HG03469 (cell line): Measurements from ENCODE around the gene MAP2K7.
"Not testable (repeated sequence)": the region's sequence is repeated elsewhere in the genome, so short reads cannot be mapped to it uniquely, and the experiment has no call there.

ENCODE experiments used
- ATAC-seq: cut with Tn5 transposase; IDR thresholded peaks from one replicate; pipeline ENCODE4 v1.9.1; 2021; ENCODE audit warnings: mild to moderate bottlenecking, moderate library complexity, moderate number of reproducible peaks; ENCODE audit not compliant: unreplicated experiment

MAP2K7 gene

GRCh38 chr19:7907122-7907521 is 3.4 kb downstream of the MAP2K7 start:
- no peak for ATAC-seq

DNA sequence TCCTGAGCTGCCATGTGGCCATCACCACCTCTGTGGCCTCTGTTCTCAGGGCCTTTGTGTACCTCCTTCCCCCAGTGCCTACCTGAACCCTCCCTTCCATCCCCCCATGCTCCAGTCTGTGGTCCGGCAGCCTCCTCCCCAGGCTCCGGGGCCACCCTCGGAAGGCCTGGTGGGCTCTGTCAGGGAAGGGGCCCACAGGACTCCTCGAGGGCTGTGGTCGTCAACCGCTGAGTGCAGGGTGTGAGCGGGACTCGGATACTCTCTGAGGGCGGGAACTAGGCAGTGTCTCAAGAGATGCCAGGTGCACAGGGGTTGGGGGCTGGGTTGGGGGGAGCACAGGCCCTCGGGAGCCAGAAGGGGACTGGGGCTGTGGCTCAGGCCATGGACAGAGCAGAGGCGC is 3.9 kb downstream of the MAP2K7 start:
- no peak for ATAC-seq

DNA sequence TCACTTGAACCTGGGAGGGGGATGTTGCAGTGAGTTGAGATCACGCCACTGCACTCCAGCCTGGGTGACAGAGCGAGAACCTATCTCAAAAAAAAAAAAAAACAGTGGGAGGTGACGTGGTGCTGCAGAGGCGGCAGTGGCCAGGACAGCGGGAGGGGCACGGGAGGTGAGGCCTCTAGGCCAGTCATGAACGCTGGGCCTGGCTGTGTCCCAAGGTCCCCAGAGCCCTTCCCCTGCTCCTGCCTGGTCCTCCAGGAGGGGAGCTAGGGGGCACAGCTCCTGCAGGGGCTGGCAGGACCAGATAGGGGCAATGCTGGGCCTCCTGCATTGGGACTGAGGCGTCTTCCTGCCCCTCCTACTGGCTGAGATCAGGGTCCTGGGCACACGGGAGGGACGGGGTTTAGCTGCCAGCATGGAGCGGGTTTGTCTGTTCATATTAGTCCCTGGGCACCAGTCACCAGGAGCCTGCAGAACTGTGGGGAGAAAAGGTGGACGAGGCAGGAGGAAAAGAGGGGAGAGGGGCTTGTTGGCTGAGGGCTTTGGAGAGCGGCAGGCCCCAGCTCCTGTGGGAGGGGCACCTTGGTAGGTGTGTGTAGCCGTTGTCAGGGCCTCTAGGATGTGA is 4.5 kb downstream of the MAP2K7 start:
- ATAC-seq, result no peak

DNA sequence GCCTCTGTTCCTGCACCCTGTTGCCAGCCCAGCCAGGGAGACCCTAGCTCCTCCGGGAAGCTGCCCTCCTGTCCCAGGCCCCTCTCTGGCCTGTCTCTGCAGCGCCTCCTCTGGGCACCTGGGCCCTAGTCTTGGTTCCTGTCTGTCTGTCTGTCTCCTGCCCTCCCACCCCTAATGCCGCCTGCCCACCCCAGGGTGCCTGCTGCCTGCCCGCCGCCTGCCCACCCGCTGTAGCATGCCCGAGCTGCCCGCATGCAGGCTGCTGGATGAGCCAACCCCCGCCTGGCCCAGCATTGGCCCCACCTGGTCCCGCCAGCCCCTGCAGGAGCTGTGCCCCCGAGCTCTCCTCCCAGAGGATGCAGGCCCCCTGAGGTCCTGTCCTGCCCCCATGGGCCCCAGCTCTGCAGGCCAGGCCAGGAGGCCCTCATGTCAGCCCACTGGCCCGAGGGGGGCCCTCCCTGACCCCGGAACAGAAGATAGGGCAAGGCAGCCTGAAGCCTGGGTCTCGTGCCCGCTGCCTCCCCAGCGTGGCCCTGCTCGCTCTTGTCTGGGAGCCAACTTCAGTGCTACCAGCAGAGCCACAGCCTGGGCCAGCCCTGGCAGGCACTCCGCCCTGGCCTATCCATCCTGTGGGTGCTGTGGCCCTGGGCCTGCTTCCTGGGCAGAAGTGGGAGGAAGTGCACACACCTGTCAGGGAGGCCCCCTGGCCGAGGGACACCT is 5.2 kb downstream of the MAP2K7 start:
- ATAC-seq, result no peak

GRCh38 chr19:7909471-7910067 is 5.9 kb downstream of the MAP2K7 start:
- no peak for ATAC-seq

- ATAC-seq, result no peak
Observed at GRCh38 chr19:7910321-7911161, 6.9 kb downstream of the MAP2K7 start.

DNA sequence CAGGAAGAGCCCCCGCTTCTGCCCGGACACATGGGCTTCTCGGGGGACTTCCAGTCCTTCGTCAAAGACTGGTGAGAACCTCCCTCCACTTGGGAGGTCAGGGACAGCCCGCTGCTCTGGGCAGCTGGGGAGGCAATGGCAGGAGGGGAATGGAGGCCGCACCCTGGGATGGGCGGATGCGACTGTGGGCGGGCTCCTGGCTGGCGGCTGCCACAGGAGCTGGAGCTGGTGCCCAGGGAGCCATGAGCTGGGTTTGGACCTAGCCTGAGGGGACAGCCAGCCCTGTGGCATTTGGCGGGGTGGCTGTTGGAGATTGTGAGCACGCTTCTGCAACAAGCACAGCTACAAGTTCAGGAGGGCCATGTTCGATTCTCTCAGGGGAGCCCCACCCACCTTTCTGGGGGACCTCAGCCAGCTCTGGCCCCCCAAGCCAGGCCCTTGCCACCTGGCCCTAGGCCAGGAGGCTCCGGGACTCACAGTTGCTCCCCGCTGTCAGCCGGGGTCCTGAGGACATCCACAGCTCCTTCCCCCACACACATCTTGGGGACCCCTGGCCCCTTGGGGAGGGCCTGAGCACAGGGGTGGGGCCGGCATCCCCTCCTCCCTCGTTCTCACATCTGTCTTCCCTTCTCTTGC is 7.9 kb downstream of the MAP2K7 start:
- no peak for ATAC-seq

DNA sequence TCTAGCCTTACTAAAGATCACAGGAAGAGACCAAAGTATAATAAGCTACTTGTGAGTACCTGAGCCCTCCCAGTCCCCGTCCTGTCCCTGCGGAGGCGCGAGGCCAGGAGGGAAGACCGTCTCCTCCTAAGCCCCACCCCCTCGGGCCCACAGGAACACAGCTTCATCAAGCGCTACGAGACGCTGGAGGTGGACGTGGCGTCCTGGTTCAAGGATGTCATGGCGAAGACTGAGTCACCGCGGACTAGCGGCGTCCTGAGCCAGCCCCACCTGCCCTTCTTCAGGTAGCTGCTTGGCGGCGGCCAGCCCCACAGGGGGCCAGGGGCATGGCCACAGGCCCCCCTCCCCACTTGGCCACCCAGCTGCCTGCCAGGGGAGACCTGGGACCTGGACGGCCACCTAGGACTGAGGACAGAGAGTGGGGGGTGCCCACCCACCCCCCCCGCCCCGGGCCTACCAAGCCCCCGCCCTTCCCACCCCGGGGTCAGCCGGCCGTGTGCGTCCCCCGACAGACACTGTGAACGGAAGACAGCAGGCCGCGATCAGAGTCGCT is 8.5 kb downstream of the MAP2K7 start:
- no peak for ATAC-seq

GRCh38 chr19:7912697-7913564 is 9.3 kb downstream of the MAP2K7 start:
- no peak for ATAC-seq

DNA sequence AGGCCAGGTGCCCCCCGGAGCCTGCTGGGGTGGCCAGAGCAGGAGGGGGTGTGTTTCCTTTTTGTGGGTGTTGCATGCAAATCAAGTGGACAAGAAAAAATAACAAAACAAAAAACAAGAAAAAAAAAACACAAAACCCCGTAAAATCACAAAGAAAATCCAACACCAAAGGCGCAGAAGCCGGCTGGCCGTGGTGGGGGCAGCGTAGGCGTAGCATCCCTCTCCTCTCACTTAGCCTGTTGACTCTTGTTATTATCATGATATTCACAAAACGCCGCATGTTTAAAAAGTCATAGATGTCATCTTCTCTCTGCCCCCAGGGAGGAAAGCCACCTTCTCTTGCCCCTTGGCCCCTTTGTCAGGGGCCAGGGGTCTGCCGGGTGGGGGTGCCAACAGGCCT is 10.0 kb downstream of the MAP2K7 start:
- ATAC-seq, result no peak

GRCh38 chr19:7914099-7914498 is 10.4 kb downstream of the MAP2K7 start:
- no peak for ATAC-seq

- ATAC-seq, result no peak
Observed at GRCh38 chr19:7914598-7915045, 10.9 kb downstream of the MAP2K7 start, which contains the start of gene TGFBR3L. TSS of gene TGFBR3L (plus strand) at chr19:7914830.

- no peak for ATAC-seq
Observed at GRCh38 chr19:7915250-7916102, 11.8 kb downstream of the MAP2K7 start.

DNA sequence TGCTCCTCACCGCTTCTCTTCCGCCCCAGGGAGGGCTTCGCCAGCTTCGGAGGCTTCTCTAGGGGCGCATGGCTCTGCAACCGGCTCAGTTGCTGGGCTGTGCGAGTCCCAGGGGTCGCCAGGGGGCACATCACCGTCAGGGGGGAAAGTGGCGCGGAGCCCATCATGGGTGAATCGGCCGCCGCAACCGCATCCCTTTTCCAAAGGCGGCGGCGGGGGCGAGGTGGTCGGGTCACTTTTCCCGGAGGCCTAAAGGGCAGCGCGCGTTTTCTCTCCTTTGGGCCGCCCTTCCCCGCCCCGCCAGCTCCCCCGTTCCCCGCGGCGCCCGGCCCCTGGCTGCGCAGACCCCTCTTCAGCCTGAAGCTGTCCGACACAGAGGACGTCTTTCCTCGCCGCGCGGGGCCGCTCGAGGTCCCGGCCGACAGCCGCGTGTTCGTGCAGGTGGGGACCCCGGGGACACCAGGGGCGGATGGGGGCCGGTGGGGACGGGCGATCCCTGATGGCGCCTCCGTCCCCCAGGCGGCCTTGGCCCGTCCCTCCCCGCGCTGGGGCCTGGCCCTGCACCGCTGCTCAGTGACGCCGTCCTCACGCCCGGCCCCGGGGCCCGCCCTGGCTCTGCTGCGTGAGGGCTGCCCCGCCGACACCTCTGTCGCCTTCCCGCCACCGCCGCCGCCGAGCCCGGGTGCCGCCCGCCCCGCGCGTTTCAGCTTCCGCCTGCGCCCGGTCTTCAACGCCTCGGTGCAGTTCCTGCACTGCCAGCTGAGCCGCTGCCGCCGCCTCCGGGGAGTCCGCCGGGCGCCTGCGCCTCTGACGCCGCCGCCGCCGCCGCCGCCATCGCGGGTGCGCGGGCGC is 12.7 kb downstream of the MAP2K7 start:
- ATAC-seq, result no peak

- ATAC-seq, result no peak
Observed at GRCh38 chr19:7916955-7917266, 13.2 kb downstream of the MAP2K7 start.

DNA sequence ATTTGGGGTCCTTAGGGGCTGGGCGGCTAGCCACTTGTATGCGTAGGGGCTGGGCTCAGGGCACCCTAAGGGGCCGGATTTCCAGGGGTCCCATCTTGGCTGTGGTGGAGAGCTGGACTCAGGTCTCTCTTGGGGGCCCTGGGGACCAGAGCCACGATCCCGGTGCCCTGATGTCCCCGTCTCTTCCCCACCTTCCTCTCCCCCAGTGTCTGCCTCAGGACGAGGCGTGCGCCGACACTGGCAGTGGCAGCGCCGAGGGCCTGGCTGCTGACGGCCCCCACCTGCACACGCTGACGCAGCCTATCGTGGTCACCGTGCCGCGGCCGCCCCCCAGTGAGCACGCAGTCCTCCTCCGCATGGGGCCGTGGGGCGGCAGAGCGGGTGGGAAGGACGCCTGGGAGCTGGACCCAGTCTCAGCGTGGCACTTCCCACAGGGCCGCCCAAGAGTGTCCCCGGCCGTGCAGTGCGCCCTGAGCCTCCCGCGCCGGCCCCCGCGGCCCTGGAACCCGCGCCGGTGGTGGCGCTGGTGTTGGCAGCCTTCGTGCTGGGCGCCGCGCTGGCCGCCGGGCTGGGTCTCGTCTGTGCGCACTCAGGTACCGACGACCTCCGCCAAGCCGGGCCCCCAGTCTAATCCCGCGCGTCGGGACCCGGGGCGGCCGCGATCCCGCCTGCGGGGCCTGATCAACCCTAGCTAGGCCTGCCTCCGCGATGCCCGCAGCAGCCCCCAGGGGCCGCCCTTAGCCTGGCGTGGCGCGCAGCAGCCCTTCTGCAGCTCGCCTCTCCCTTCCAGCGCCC is 13.8 kb downstream of the MAP2K7 start:
- no peak for ATAC-seq

- ATAC-seq, result not testable (repeated sequence)
Observed at GRCh38 chr19:7918062-7918614, 14.5 kb downstream of the MAP2K7 start.
